ENCODE results near the gene GOLGB1. TPM values are rescaled to one million over a fixed set of nuclear protein-coding genes. Genes with fewer than 3 reads are reported as not detected.
A peak's percentile ranks its signal among the peaks of the same experiment; 100 is the strongest.

GOLGB1 gene
- total and polyA plus RNA-seq, 2 donors (not counting 1 experiment from before 2014, with no cell fraction given): 24.7 to 68.7 TPM

GRCh38 chr3:121757812-121758545 is 8.4 kb upstream of the GOLGB1 start:
- no peak overlapping the region for H3K4me2 ChIP-seq (ENCODE audit: extremely low read depth, insufficient read depth, low read length)
- H3K27me3 ChIP-seq (ENCODE audit: control insufficient read depth, insufficient read depth, low read length): peaks cover 4% of the 10 kb centered on the region
- H3K9ac ChIP-seq (ENCODE audit: insufficient read depth, low read length): no peak overlapping the region
- H3K4me1 ChIP-seq (ENCODE audit: control insufficient read depth, extremely low read depth, insufficient read depth, low read length): no peaks in the 10 kb centered on the region
- H3K9me3 ChIP-seq (ENCODE audit: control insufficient read depth, insufficient read depth, low read depth, low read length): no peaks in the 10 kb centered on the region
- H3K4me3 ChIP-seq (replicated peaks in 1 of 4; ENCODE audit: control extremely low read depth in 1 of 4, insufficient read depth in 1 of 4, low read depth in 3 of 4, low read length in 4 of 4): no peak overlapping the region
- H3K79me2 ChIP-seq (ENCODE audit: control insufficient read depth, insufficient read depth, low read length): no peaks in the 10 kb centered on the region
- H2AFZ ChIP-seq (ENCODE audit: low read length): no peak overlapping the region
- TF ChIP-seq CTCF (conservative IDR thresholded peaks at IDR 0.05 in 1 of 2, IDR thresholded peaks at IDR 0.05 in 1 of 2; ENCODE audit: low read depth in 1 of 2, low read length in 2 of 2) (no peak), EZH2 (IDR thresholded peaks at IDR 0.05; ENCODE audit: low read length, missing control alignments) (no peak)
- H3K36me3 ChIP-seq (ENCODE audit: control insufficient read depth, insufficient read depth, low read length): no peaks in the 10 kb centered on the region
- no peaks in the 10 kb centered on the region for H4K20me1 ChIP-seq (ENCODE audit: control insufficient read depth, extremely low read depth, insufficient read depth, low read length)
- DNase-seq (ENCODE audit: low read depth in 2 of 2): no peak
- no peak overlapping the region for H3K27ac ChIP-seq (ENCODE audit: insufficient read depth, low read length)

GRCh38 chr3:121757087-121757811 is 7.7 kb upstream of the GOLGB1 start:
- H4K20me1 ChIP-seq (ENCODE audit: control insufficient read depth, extremely low read depth, insufficient read depth, low read length): no peaks in the 10 kb centered on the region
- H3K9me3 ChIP-seq (ENCODE audit: control insufficient read depth, insufficient read depth, low read depth, low read length): no peaks in the 10 kb centered on the region
- H3K4me1 ChIP-seq (ENCODE audit: control insufficient read depth, extremely low read depth, insufficient read depth, low read length): no peaks in the 10 kb centered on the region
- H3K27me3 ChIP-seq (ENCODE audit: control insufficient read depth, insufficient read depth, low read length): peaks cover 4% of the 10 kb centered on the region
- H3K4me3 ChIP-seq (replicated peaks in 1 of 4; ENCODE audit: control extremely low read depth in 1 of 4, insufficient read depth in 1 of 4, low read depth in 3 of 4, low read length in 4 of 4): no peak overlapping the region
- H3K36me3 ChIP-seq (ENCODE audit: control insufficient read depth, insufficient read depth, low read length): no peaks in the 10 kb centered on the region
- TF ChIP-seq EZH2 (IDR thresholded peaks at IDR 0.05; ENCODE audit: low read length, missing control alignments): no peak
- no peak for TF ChIP-seq CTCF (conservative IDR thresholded peaks at IDR 0.05 in 1 of 2, IDR thresholded peaks at IDR 0.05 in 1 of 2; ENCODE audit: low read depth in 1 of 2, low read length in 2 of 2)
- H3K79me2 ChIP-seq (ENCODE audit: control insufficient read depth, insufficient read depth, low read length): no peaks in the 10 kb centered on the region
- H3K27ac ChIP-seq (ENCODE audit: insufficient read depth, low read length): no peak overlapping the region
- no peak overlapping the region for H2AFZ ChIP-seq (ENCODE audit: low read length)
- H3K4me2 ChIP-seq (ENCODE audit: extremely low read depth, insufficient read depth, low read length): no peak overlapping the region
- peak in 1 of 2 donors; percentile 14 for DNase-seq (ENCODE audit: low read depth in 2 of 2)
- no peak overlapping the region for H3K9ac ChIP-seq (ENCODE audit: insufficient read depth, low read length)

- Histone ChIP-seq H3K27me3 (ENCODE audit: control insufficient read depth, insufficient read depth, low read length) (no peaks in the 10 kb centered on the region), H3K36me3 (ENCODE audit: control insufficient read depth, insufficient read depth, low read length) (no peaks in the 10 kb centered on the region), H3K9me3 (ENCODE audit: control insufficient read depth, insufficient read depth, low read depth, low read length) (no peaks in the 10 kb centered on the region), H3K79me2 (ENCODE audit: control insufficient read depth, insufficient read depth, low read length) (peaks cover 17% of the 10 kb centered on the region), H3K4me2 (ENCODE audit: extremely low read depth, insufficient read depth, low read length) (no peak overlapping the region), H4K20me1 (ENCODE audit: control insufficient read depth, extremely low read depth, insufficient read depth, low read length) (no peaks in the 10 kb centered on the region), H2AFZ (ENCODE audit: low read length) (no peak overlapping the region), H3K4me1 (ENCODE audit: control insufficient read depth, extremely low read depth, insufficient read depth, low read length) (peaks cover 4% of the 10 kb centered on the region), H3K4me3 (replicated peaks in 1 of 4; ENCODE audit: control extremely low read depth in 1 of 4, insufficient read depth in 1 of 4, low read depth in 3 of 4, low read length in 4 of 4) (no peak overlapping the region), H3K27ac (ENCODE audit: insufficient read depth, low read length) (no peak overlapping the region), H3K9ac (ENCODE audit: insufficient read depth, low read length) (no peak overlapping the region)
- no peak for DNase-seq (ENCODE audit: low read depth in 2 of 2)
- TF ChIP-seq CTCF (conservative IDR thresholded peaks at IDR 0.05 in 1 of 2, IDR thresholded peaks at IDR 0.05 in 1 of 2; ENCODE audit: low read depth in 1 of 2, low read length in 2 of 2) (no peak), EZH2 (IDR thresholded peaks at IDR 0.05; ENCODE audit: low read length, missing control alignments) (no peak)
Measured at GRCh38 chr3:121752772-121753171, 3.2 kb upstream of the GOLGB1 start.
